Stimulated activated naive B cell treated with anti-CD40 and anti-IgM and Interleukin-4, amounts not matched to agents 10 μg/mL and 1 μg/mL and 100 μg/mL, for 72 hours (primary cell): ENCODE results near the gene RING1.

Source experiments
- ATAC-seq, 2 donors: fragments of 150-1000 bp; cut with Tn5 transposase; replicated peaks; 2 replicates each; pipeline ENCODE4 v1.10.0; 2021; ENCODE audit warnings: moderate library complexity in 1 of 2
- DNase-seq: peaks from one replicate; pipeline ENCODE4 v3.0.0; 2021
- H3K27ac Mint-ChIP-seq: one replicate; pipeline ENCODE4 v1.8.0; 2022; ENCODE audit warnings: mild to moderate bottlenecking, mixed read lengths
- H3K27me3 Mint-ChIP-seq, 2 donors: one replicate each; pipeline ENCODE4 v1.8.0; 2022; ENCODE audit warnings: mixed read lengths in 2 of 2
- H3K36me3 Mint-ChIP-seq, 2 donors: one replicate each; pipeline ENCODE4 v1.8.0; 2022; ENCODE audit warnings: mixed read lengths in 2 of 2, mild to moderate bottlenecking in 1 of 2
- H3K4me1 Mint-ChIP-seq, 2 donors: one replicate each; pipeline ENCODE4 v1.8.0; 2022; ENCODE audit warnings: mixed read lengths in 2 of 2, mild to moderate bottlenecking in 1 of 2
- H3K4me3 Mint-ChIP-seq, 2 donors: one replicate each; pipeline ENCODE4 v1.8.0; 2022; ENCODE audit warnings: mild to moderate bottlenecking in 2 of 2, mixed read lengths in 2 of 2, moderate library complexity in 1 of 2
- H3K9me3 Mint-ChIP-seq, 2 donors: one replicate each; pipeline ENCODE4 v1.8.0; 2022; ENCODE audit warnings: mixed read lengths in 2 of 2, mild to moderate bottlenecking in 1 of 2

The RING1 gene

GRCh38 chr6:33204165-33204414, 4.2 kb upstream of the RING1 start:
- H3K4me3 Mint-ChIP-seq: peak overlapping the region; percentile 84 to 86
- peaks cover 62 to 74% of the 10 kb centered on the region in 2 donors for H3K4me1 Mint-ChIP-seq
- H3K27ac Mint-ChIP-seq: no peak overlapping the region
- no peak for ATAC-seq
- no peaks in the 10 kb centered on the region for H3K27me3 Mint-ChIP-seq
- H3K36me3 Mint-ChIP-seq: peaks cover 29 to 44% of the 10 kb centered on the region in 2 donors
- DNase-seq: no peak
- no peaks in the 10 kb centered on the region for H3K9me3 Mint-ChIP-seq

GRCh38 chr6:33204415-33205190, 3.7 kb upstream of the RING1 start, which contains the start of gene HSD17B8:
Gene HSD17B8 (plus strand): TSS chr6:33204655. CDS start chr6:33204669, 14 bp downstream.
- H3K4me3 Mint-ChIP-seq: peak within 1 kb of the TSS; percentile 84 to 86
- peaks cover 33 to 48% of the 10 kb centered on the region in 2 donors for H3K36me3 Mint-ChIP-seq
- H3K27ac Mint-ChIP-seq: peak within 1 kb of the TSS; percentile 85
- no peaks in the 10 kb centered on the region for H3K27me3 Mint-ChIP-seq
- H3K9me3 Mint-ChIP-seq: no peaks in the 10 kb centered on the region
- peaks cover 59 to 74% of the 10 kb centered on the region in 2 donors for H3K4me1 Mint-ChIP-seq
- DNase-seq (peak; percentile 83), ATAC-seq (peak; percentile 63 to 68)

- H3K9me3 Mint-ChIP-seq: no peaks in the 10 kb centered on the region
- peak overlapping the region; percentile 84 to 86 for H3K4me3 Mint-ChIP-seq
- ATAC-seq: peak; percentile 22 to 47
- H3K4me1 Mint-ChIP-seq: peaks cover 61 to 78% of the 10 kb centered on the region in 2 donors
- H3K36me3 Mint-ChIP-seq: peaks cover 38 to 54% of the 10 kb centered on the region in 2 donors
- DNase-seq: peak; percentile 38
- no peaks in the 10 kb centered on the region for H3K27me3 Mint-ChIP-seq
- H3K27ac Mint-ChIP-seq: peak overlapping the region; percentile 85
Observed at GRCh38 chr6:33205191-33206026, 2.9 kb upstream of the RING1 start.

DNA sequence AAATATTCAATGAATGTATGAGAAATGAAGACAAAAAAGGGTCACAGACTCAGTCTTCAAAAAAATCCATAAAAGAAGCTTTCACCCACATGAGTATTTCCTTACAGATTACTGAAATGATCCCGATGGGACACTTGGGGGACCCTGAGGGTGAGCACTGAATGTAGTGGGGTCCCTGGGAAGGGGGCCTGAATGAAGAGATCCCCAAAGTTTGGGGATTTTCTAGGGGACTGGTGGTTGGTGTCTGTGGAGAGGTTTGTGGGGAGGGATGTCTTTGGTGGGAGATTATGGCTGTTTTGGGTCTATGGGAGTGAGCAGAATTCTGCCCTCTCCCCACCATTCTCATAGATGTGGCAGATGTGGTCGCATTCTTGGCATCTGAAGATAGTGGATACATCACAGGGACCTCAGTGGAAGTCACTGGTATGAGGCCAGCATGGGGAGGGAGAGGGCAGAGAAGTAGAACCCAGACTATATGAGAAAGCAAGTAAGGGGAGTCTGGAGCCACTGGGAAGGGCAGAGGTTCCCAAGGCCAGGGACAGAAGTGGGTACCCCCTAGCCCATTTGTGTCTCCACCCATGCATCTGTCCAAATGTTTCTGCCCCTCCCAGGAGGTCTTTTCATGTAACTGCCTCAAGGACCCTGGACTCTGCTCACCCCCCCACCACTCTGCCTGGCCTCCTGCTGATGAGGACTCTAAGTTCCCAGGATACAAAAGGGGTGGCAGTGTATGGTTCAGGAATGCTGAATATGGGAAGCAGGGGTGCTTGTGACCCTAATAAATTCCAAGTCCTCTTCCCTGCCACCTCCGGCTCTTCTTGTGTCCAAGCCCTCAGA, 2.1 kb upstream of the RING1 start:
- no peak for DNase-seq
- H3K27ac Mint-ChIP-seq: no peak overlapping the region
- H3K4me1 Mint-ChIP-seq: peaks cover 55 to 74% of the 10 kb centered on the region in 2 donors
- H3K27me3 Mint-ChIP-seq: no peaks in the 10 kb centered on the region
- no peak for ATAC-seq
- no peaks in the 10 kb centered on the region for H3K9me3 Mint-ChIP-seq
- peak overlapping the region; percentile 84 to 86 for H3K4me3 Mint-ChIP-seq
- peaks cover 34 to 56% of the 10 kb centered on the region in 2 donors for H3K36me3 Mint-ChIP-seq

- DNase-seq: no peak
- Mint-ChIP-seq H3K4me3 (peak overlapping the region; percentile 94 to 97), H3K9me3 (no peaks in the 10 kb centered on the region), H3K27me3 (peaks cover 2 to 3% of the 10 kb centered on the region in 2 donors), H3K4me1 (peaks cover 51 to 67% of the 10 kb centered on the region in 2 donors), H3K36me3 (peaks cover 34 to 53% of the 10 kb centered on the region in 2 donors), H3K27ac (no peak overlapping the region)
- ATAC-seq: no peak
Observed at GRCh38 chr6:33206864-33207551, 1.3 kb upstream of the RING1 start.

GRCh38 chr6:33207552-33208090, 679 bp upstream of the RING1 start:
- Mint-ChIP-seq H3K36me3 (peaks cover 33 to 53% of the 10 kb centered on the region in 2 donors), H3K9me3 (no peaks in the 10 kb centered on the region), H3K27me3 (peaks cover 8 to 9% of the 10 kb centered on the region in 2 donors), H3K4me1 (peaks cover 50 to 67% of the 10 kb centered on the region in 2 donors), H3K4me3 (peak overlapping the region; percentile 94 to 97), H3K27ac (peak overlapping the region; percentile 98)
- DNase-seq (peak; percentile 37), ATAC-seq (peak; percentile 10 to 20)

DNA sequence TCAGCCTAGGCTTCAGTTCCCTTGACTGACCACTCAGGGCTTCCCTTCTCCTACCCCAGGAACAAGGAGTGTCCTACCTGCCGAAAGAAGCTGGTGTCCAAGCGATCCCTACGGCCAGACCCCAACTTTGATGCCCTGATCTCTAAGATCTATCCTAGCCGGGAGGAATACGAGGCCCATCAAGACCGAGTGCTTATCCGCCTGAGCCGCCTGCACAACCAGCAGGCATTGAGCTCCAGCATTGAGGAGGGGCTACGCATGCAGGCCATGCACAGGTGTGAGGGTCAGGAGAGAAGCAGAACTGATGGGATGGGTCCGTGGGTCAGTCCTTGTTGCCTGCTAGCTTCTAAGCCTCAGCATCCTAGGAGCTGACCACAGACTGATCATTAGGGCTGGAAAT, 1.6 kb downstream of the RING1 start:
- peaks cover 50 to 65% of the 10 kb centered on the region in 2 donors for H3K4me1 Mint-ChIP-seq
- no peak for ATAC-seq
- H3K36me3 Mint-ChIP-seq: peaks cover 19 to 43% of the 10 kb centered on the region in 2 donors
- no peak overlapping the region for H3K4me3 Mint-ChIP-seq
- DNase-seq: no peak
- H3K9me3 Mint-ChIP-seq: no peaks in the 10 kb centered on the region
- H3K27me3 Mint-ChIP-seq: peaks cover 29% of the 10 kb centered on the region in 2 donors
- no peak overlapping the region for H3K27ac Mint-ChIP-seq

- DNase-seq (no peak), ATAC-seq (no peak)
- Mint-ChIP-seq H3K27me3 (peaks cover 35 to 38% of the 10 kb centered on the region in 2 donors), H3K4me3 (no peak overlapping the region), H3K9me3 (no peaks in the 10 kb centered on the region), H3K27ac (no peak overlapping the region), H3K36me3 (peaks cover 19 to 38% of the 10 kb centered on the region in 2 donors), H3K4me1 (peaks cover 39 to 52% of the 10 kb centered on the region in 2 donors)
Observed at GRCh38 chr6:33211136-33211535, 2.8 kb downstream of the RING1 start.

DNA sequence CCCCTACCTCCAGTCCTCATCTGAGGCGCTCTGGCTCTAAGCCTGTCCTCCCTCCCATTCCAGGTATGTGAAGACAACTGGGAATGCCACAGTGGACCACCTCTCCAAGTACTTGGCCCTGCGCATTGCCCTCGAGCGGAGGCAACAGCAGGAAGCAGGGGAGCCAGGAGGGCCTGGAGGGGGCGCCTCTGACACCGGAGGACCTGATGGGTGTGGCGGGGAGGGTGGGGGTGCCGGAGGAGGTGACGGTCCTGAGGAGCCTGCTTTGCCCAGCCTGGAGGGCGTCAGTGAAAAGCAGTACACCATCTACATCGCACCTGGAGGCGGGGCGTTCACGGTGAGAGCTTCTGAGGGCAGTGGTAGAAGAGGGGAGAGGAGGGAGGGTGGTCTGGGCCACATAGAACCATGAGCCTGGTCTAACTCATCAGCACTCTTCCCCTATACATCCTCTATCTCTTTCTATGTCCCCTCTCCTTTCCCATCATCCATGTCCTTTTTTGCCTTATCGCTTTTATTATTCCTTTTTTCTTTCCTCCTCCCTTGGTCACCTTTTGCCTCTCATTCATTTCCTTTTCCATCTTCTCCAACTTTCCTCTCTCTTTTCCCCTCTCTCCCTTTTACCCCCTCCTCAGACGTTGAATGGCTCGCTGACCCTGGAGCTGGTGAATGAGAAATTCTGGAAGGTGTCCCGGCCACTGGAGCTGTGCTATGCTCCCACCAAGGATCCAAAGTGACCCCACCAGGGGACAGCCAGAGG, 3.5 kb downstream of the RING1 start:
- DNase-seq: no peak
- Mint-ChIP-seq H3K36me3 (peaks cover 19 to 36% of the 10 kb centered on the region in 2 donors), H3K27ac (no peak overlapping the region), H3K9me3 (no peaks in the 10 kb centered on the region), H3K27me3 (peaks cover 35 to 41% of the 10 kb centered on the region in 2 donors), H3K4me1 (peaks cover 34 to 47% of the 10 kb centered on the region in 2 donors), H3K4me3 (no peak overlapping the region)
- ATAC-seq: no peak

GRCh38 chr6:33212857-33213165, 4.5 kb downstream of the RING1 start:
- H3K4me1 Mint-ChIP-seq: peaks cover 30 to 41% of the 10 kb centered on the region in 2 donors
- peaks cover 21 to 35% of the 10 kb centered on the region in 2 donors for H3K36me3 Mint-ChIP-seq
- H3K9me3 Mint-ChIP-seq: no peaks in the 10 kb centered on the region
- H3K27me3 Mint-ChIP-seq: peaks cover 43 to 49% of the 10 kb centered on the region in 2 donors
- DNase-seq (no peak), ATAC-seq (no peak)
- peak overlapping the region; percentile 84 to 90 for H3K4me3 Mint-ChIP-seq
- peak overlapping the region; percentile 39 for H3K27ac Mint-ChIP-seq

- Mint-ChIP-seq H3K27ac (peak overlapping the region; percentile 72), H3K4me1 (peaks cover 29 to 39% of the 10 kb centered on the region in 2 donors), H3K27me3 (peaks cover 48 to 54% of the 10 kb centered on the region in 2 donors), H3K4me3 (peak overlapping the region; percentile 84 to 90), H3K36me3 (peaks cover 21 to 33% of the 10 kb centered on the region in 2 donors), H3K9me3 (no peaks in the 10 kb centered on the region)
- ATAC-seq: peak; percentile 68
- DNase-seq: no peak
Observed at GRCh38 chr6:33213166-33213988, 5.1 kb downstream of the RING1 start.

DNA sequence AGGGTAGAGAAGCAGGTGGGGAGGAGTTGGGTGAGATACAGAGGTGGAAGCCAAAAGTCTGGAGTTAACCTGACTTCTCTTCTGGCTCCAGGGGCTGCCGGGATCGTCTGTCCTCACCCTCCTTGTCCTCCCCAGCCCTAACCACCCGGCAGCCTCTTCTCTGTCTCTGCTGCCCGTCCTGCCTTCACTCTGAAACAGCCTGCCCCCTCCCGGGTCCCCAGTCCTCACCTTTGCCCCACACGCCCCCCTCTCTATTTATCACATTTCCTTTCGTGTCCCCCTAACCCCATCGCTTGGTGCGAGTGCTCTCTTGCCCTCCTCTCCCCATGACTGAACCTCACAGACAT, 5.7 kb downstream of the RING1 start:
- Mint-ChIP-seq H3K27me3 (peaks cover 53 to 54% of the 10 kb centered on the region in 2 donors), H3K27ac (peak overlapping the region; percentile 72), H3K4me1 (peaks cover 28 to 35% of the 10 kb centered on the region in 2 donors), H3K4me3 (peak overlapping the region; percentile 84 to 90), H3K36me3 (peaks cover 21 to 33% of the 10 kb centered on the region in 2 donors), H3K9me3 (no peaks in the 10 kb centered on the region)
- DNase-seq (no peak), ATAC-seq (peak; percentile 13 to 21)
